Activated CD4-positive, alpha-beta memory T cell treated with anti-CD3 and anti-CD28 coated beads for 36 hours (primary cell): ENCODE results near the gene FAM81B. TPM values are rescaled to one million over a fixed set of nuclear protein-coding genes. Genes with fewer than 3 reads are reported as not detected.

ENCODE experiments used
- CTCF ChIA-PET: fragments of 350-600 bp; sonication (Branson Sonifier 250); formaldehyde crosslinking; loops from one replicate; lab custom pipeline; 2021; ENCODE audit warnings: antibody characterized with exemption, inconsistent platforms; lab: Charles Lee
- POLR2A ChIA-PET: fragments of 350-600 bp; sonication (Branson Sonifier 250); formaldehyde crosslinking; loops from one replicate; lab custom pipeline; 2021; ENCODE audit warnings: antibody characterized with exemption; lab: Charles Lee
- DNase-seq: peaks from one replicate; pipeline ENCODE4 v3.0.0-alpha.2; 2020
- H3K27ac Mint-ChIP-seq: one replicate; pipeline ENCODE4 v1.8.0; 2021; ENCODE audit warnings: mixed read lengths
- H3K27me3 Mint-ChIP-seq: one replicate; pipeline ENCODE4 v1.8.0; 2021; ENCODE audit warnings: mixed read lengths
- H3K36me3 Mint-ChIP-seq: one replicate; pipeline ENCODE4 v1.8.0; 2021; ENCODE audit warnings: mixed read lengths
- H3K4me1 Mint-ChIP-seq: one replicate; pipeline ENCODE4 v1.8.0; 2021; ENCODE audit warnings: low read depth, mixed read lengths
- H3K4me3 Mint-ChIP-seq: one replicate; pipeline ENCODE4 v1.8.0; 2021; ENCODE audit warnings: mild to moderate bottlenecking, mixed read lengths
- H3K9me3 Mint-ChIP-seq: one replicate; pipeline ENCODE4 v1.8.0; 2021; ENCODE audit warnings: mixed read lengths
- intact Hi-C: fragments of 100-400 bp; cut with micrococcal nuclease; formaldehyde crosslinking; loops from one replicate; pipeline ENCODE4 v1.15.1; 2023
- total RNA-seq, 2 experiments: library from RNA; stranded (reverse); gene quantifications; one replicate each; pipeline ENCODE4 v1.2.3, GENCODE V29; 2021

The FAM81B gene
- total RNA-seq, 2 experiments from 2014 or later = not detected

DNA sequence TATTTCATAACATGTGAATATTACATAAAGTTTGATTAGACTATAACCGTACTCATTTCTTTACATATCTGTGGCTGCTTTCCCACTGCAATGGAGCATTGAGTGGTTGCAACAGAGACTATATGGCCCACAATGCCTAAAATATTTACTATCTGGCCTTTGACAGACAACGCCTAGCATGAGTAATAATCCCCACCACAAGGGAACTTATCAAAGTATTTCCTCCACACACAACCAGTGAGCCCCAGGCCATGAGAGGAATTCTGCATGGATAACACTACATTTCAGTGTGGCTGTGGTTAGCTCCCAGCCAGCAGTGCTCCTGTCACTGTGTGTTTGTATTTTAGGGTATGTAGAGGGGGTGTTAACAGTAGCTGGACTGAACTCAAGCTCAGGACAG is 54.8 kb downstream of the FAM81B start:
- POLR2A ChIA-PET = no interaction called here
- CTCF ChIA-PET = no interaction called here
- Mint-ChIP-seq H3K4me3 (no peak overlapping the region), H3K36me3 (no peaks in the 10 kb centered on the region), H3K9me3 (no peaks in the 10 kb centered on the region), H3K4me1 (no peaks in the 10 kb centered on the region), H3K27ac (no peak overlapping the region), H3K27me3 (peaks cover 6% of the 10 kb centered on the region)
- intact Hi-C loops = no loop called here
- no peak for DNase-seq

DNA sequence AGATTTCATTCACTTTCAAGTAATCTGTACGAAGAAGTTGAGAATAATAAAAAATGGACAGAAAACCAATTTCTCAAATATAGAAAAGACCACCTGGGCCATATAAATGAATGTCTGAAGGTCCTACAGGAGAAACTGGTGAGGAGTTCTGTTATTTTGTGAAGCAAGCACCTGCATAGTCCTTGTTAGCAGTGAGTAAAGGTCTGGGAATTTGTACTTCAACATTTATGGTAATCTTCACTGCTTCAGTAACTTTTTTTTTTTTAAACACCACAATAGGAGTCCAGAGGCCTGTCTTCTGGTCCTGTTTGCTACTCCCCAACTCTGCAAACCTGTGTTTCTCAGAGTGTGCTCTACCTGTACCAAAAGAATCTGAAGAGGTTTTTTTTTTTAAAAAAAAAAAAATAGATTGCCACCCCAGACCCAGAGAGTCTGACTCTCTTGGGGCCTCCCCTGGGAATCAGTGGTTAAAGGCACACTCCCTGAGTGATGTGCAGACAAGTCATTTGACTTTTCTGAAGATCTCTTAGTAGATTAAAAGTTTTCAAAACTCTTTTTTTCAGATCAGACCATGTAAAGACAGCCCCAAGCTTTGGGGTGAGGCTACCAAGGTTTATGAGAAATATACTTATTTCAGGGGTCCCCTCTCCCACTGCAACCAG is 55.5 kb downstream of the FAM81B start:
- Mint-ChIP-seq H3K4me3 (no peak overlapping the region), H3K4me1 (no peaks in the 10 kb centered on the region), H3K9me3 (no peaks in the 10 kb centered on the region), H3K27me3 (peaks cover 5% of the 10 kb centered on the region), H3K27ac (no peak overlapping the region), H3K36me3 (no peaks in the 10 kb centered on the region)
- ChIA-PET POLR2A (no interaction called here), CTCF (no interaction called here)
- intact Hi-C loops = no loop called here
- no peak for DNase-seq

DNA sequence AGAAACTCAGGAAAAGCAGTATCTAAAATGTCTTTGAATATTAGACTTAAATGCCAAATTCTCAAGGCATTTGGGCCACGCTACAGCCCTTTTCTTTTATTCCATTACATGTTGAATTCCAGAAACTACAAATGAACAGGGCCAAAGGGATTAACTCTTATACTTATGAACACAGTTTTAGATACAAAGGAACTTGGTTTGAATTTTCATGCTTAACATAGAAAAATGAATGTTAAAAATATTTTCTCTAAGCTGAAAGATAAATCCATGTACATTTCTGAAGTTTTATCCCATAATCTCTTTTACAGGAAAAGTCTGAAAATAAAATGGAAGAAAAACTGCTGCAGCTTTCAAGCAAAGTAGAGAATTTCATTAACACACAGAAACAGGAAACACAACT is 56.8 kb downstream of the FAM81B start:
- H3K4me1 Mint-ChIP-seq = no peaks in the 10 kb centered on the region
- no peak overlapping the region for H3K4me3 Mint-ChIP-seq
- intact Hi-C loops = no loop called here
- H3K27me3 Mint-ChIP-seq = peaks cover 5% of the 10 kb centered on the region
- ChIA-PET POLR2A (no interaction called here), CTCF (interaction anchor here (0.5 kb wide), 1 partner anchor 22 kb away, joined by 4 read pairs; no protein-coding TSS in a partner anchor)
- H3K27ac Mint-ChIP-seq = no peak overlapping the region
- no peaks in the 10 kb centered on the region for H3K9me3 Mint-ChIP-seq
- H3K36me3 Mint-ChIP-seq = no peaks in the 10 kb centered on the region
- no peak for DNase-seq

DNA sequence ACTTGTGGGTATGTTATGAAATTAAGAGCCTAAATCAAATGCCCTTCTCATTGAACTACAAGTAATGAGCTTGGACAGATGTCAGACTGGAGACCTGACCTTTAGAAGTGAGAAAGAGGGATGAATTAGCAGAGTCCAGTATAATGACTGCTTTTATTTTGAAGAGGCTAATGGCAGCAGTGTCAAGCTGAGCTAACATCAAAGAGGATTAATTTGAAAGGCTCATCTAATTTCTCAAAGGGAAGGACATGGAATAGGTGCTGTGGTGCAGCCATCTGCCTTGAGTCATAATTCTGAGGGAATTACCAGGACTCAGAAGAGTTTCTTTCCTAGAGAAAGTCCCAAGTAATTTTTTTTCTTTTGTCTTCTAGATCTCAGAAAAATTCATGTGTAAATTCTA is 57.6 kb downstream of the FAM81B start:
- Mint-ChIP-seq H3K4me1 (no peaks in the 10 kb centered on the region), H3K9me3 (no peaks in the 10 kb centered on the region), H3K27me3 (peaks cover 2% of the 10 kb centered on the region), H3K36me3 (no peaks in the 10 kb centered on the region), H3K27ac (no peak overlapping the region), H3K4me3 (no peak overlapping the region)
- ChIA-PET POLR2A (no interaction called here), CTCF (no interaction called here)
- no peak for DNase-seq
- intact Hi-C loops = no loop called here

DNA sequence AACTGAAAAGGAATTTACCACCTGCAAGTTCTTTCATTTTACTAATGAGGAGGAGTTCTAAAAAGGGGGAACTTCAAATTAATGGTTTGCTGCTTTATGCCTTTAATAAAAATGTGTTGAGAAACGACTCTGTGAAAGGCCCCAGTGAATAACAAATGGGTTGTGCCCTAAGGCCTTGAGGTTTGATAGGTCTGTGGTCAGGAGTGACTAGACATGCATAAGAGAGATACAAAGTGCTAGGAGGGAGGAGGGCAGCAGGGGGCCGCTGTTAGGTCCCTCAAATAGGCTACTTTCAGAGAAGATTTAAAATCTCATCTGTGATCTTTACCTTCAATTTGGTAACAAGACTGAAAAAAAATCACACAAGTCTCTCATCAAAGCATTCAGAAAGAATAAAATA is 58.3 kb downstream of the FAM81B start:
- Mint-ChIP-seq H3K4me1 (no peaks in the 10 kb centered on the region), H3K36me3 (no peaks in the 10 kb centered on the region), H3K4me3 (no peak overlapping the region), H3K9me3 (no peaks in the 10 kb centered on the region), H3K27ac (no peak overlapping the region), H3K27me3 (no peaks in the 10 kb centered on the region)
- intact Hi-C loops = no loop called here
- CTCF ChIA-PET = no interaction called here
- POLR2A ChIA-PET = no interaction called here
- DNase-seq = no peak

DNA sequence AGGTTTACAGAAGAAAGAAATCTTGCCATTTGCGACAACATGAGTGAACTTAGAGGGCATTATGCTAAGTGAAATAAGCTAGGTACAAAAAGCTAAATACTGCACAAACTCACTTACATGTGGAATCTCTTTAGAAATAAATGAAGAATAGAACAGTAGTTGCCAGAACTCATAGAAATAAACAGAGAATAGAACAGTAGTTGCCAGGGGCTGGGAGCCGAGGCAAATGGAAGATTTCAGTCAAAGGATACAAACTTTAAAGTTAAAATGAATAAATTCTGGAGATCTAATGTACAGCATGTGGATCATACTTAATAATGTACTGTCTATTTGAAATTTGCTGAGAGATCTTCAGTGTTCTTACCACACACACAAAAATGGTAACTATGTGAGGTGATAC is 63.4 kb downstream of the FAM81B start:
- peaks cover under 1% of the 10 kb centered on the region for H3K36me3 Mint-ChIP-seq
- no peak overlapping the region for H3K27ac Mint-ChIP-seq
- POLR2A ChIA-PET = no interaction called here
- DNase-seq = no peak
- H3K4me3 Mint-ChIP-seq = no peak overlapping the region
- no peaks in the 10 kb centered on the region for H3K27me3 Mint-ChIP-seq
- CTCF ChIA-PET = no interaction called here
- H3K4me1 Mint-ChIP-seq = no peaks in the 10 kb centered on the region
- intact Hi-C loops = no loop called here
- H3K9me3 Mint-ChIP-seq = no peaks in the 10 kb centered on the region

DNA sequence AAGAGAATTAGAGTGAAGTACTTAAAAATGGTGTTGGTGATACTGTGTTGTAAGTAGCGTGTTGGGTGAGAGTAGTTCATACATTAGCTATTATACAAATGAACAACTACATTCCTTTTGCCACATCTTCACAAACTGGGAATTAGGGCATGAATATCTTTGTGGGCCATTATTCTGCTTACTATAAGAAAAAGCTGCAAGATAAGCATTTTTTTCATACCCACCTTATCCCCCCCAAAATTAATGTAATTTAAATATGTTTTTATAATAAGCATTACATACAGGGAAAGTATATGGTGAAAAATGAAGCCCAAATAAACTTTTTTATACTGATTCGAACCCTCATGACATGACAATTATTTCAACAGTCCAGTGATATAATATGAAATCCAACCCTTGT is 69.5 kb downstream of the FAM81B start:
- Mint-ChIP-seq H3K36me3 (peaks cover 25% of the 10 kb centered on the region), H3K4me3 (no peak overlapping the region), H3K4me1 (no peaks in the 10 kb centered on the region), H3K27ac (no peak overlapping the region), H3K27me3 (no peaks in the 10 kb centered on the region), H3K9me3 (no peaks in the 10 kb centered on the region)
- intact Hi-C loops = no loop called here
- POLR2A ChIA-PET = no interaction called here
- no peak for DNase-seq
- CTCF ChIA-PET = no interaction called here

DNA sequence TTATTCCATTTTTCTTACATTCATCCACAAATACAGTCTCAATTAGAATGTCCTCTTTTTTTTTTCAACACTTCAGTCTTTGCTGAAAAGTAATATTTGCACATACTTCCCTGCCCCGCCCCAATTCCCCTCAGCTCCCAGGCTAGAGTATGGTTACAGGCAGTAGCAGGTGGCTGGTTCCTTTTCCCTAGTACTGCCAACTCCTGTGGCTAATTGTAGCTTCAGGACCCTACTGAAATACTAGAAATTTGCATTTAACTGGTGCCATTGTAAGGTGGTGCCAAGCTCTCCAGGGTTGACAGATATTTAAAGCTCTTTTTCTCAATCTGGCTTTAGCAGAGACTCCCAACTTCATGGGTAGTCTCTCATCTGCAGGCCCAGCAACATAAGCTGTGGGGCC is 80.3 kb downstream of the FAM81B start:
- peaks cover 22% of the 10 kb centered on the region for H3K36me3 Mint-ChIP-seq

DNA sequence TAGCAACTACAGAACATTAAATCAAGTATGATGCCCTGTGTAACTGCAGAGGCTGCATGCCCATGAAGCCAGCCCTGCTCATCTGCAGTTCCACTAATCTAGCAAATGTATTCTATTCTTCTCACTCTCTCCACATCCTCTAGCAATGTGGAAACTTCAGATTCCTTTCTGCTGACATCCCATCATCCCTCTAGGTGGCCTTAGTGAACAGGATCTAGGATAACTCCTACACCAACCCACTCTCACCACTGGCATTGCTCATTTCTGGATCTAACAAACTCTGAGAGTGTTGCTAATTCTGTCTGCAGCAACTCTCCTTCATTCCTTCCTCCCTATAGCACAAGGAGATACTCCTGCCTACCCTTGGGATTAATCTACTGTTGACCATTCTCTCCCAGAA is 80.8 kb downstream of the FAM81B start:
- no peak for DNase-seq
- ChIA-PET CTCF (no interaction called here), POLR2A (no interaction called here)
- no peak overlapping the region for H3K4me3 Mint-ChIP-seq
- intact Hi-C loops = no loop called here
- H3K27ac Mint-ChIP-seq = no peak overlapping the region
- no peaks in the 10 kb centered on the region for H3K9me3 Mint-ChIP-seq
- no peaks in the 10 kb centered on the region for H3K4me1 Mint-ChIP-seq
- no peaks in the 10 kb centered on the region for H3K27me3 Mint-ChIP-seq
- H3K36me3 Mint-ChIP-seq = peaks cover 23% of the 10 kb centered on the region

More for the DNA sequence above, 80.3 kb downstream of the FAM81B start:
- no peaks in the 10 kb centered on the region for H3K27me3 Mint-ChIP-seq
- H3K4me3 Mint-ChIP-seq = no peak overlapping the region
- no peaks in the 10 kb centered on the region for H3K4me1 Mint-ChIP-seq
- H3K27ac Mint-ChIP-seq = no peak overlapping the region
- no peaks in the 10 kb centered on the region for H3K9me3 Mint-ChIP-seq
- CTCF ChIA-PET = no interaction called here
- DNase-seq = no peak
- intact Hi-C loops = no loop called here
- POLR2A ChIA-PET = no interaction called here

DNA sequence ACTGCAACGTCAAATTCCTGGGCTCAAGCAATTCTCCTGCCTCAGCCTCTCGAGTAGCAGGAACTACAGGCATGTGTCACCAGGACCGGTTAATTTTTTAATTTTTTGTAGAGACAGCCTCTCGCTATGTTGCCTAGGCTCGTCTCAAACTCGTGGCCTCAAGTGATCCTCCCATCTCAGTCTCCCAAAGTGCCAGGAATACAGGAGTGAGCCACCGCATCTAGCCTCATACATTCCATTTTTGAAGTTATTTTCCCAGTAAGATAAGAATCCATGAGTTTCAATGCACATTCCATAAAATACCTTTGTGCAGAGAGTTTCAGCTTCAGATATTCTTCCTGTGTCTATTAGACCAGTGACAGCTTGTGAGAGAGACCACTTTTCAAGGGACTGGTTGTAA is 93.3 kb downstream of the FAM81B start:
- ChIA-PET CTCF (no interaction called here), POLR2A (no interaction called here)
- peaks cover 22% of the 10 kb centered on the region for H3K9me3 Mint-ChIP-seq
- intact Hi-C loops = no loop called here
- peaks cover 71% of the 10 kb centered on the region for H3K36me3 Mint-ChIP-seq
- H3K4me1 Mint-ChIP-seq = no peaks in the 10 kb centered on the region
- H3K4me3 Mint-ChIP-seq = no peak overlapping the region
- H3K27ac Mint-ChIP-seq = no peak overlapping the region
- H3K27me3 Mint-ChIP-seq = no peaks in the 10 kb centered on the region
- DNase-seq = no peak

DNA sequence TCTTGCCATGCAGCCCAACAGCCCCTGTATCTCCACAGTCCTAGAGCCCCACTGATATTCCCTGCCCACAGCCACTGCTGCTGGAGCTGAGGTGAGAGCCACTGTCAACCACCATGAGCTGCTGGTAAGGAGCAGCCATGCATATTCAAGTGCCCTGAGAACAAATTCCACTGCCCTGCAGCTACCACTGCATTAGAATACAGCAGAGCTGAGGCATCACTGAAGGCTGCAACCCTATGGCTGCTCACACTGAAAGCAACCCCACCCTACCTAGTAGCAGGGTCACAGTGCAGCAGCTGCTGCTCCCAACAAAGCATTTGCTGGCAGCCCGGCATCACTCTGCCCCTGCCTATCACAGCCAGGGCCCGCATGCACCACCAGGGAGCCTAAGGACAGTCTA is 95.0 kb downstream of the FAM81B start:
- DNase-seq = no peak
- Mint-ChIP-seq H3K4me1 (no peaks in the 10 kb centered on the region), H3K27ac (no peak overlapping the region), H3K36me3 (peaks cover 73% of the 10 kb centered on the region), H3K4me3 (no peak overlapping the region), H3K27me3 (no peaks in the 10 kb centered on the region), H3K9me3 (peaks cover 23% of the 10 kb centered on the region)
- ChIA-PET POLR2A (no interaction called here), CTCF (no interaction called here)
- intact Hi-C loops = no loop called here

DNA sequence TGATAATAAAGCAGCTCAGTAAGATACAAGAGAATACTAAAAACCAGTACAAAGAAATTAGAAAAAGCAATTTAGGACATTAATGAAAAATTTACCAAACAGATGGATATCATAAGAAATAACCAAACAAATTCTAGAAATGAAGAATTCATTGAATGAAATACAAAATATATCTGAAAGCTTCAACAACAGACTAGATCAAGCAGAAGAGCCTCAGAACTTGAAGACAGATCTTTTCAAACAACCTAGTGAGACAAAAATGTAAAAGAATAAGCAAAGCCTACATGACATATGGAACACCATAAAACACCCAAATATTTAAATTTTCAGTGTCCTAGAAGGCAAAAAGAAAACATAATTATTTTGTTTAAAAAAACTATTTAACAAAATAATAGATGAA is 96.7 kb downstream of the FAM81B start:
- Mint-ChIP-seq H3K27me3 (no peaks in the 10 kb centered on the region), H3K36me3 (peaks cover 73% of the 10 kb centered on the region), H3K9me3 (peaks cover 23% of the 10 kb centered on the region), H3K4me1 (no peaks in the 10 kb centered on the region), H3K4me3 (no peak overlapping the region), H3K27ac (no peak overlapping the region)
- intact Hi-C loops = no loop called here
- DNase-seq = no peak
- POLR2A ChIA-PET = no interaction called here
- CTCF ChIA-PET = no interaction called here
